Activated CD8-positive, alpha-beta T cell treated with anti-CD3 and anti-CD28 coated beads for 36 hours (primary cell): ENCODE measurements around the gene NANOS2. TPM values are rescaled to one million over a fixed set of nuclear protein-coding genes. Genes with fewer than 3 reads are reported as not detected.
A peak's percentile ranks its signal among the peaks of the same experiment; 100 is the strongest.

Experiments used
- ATAC-seq: fragments of 200-7000 bp; cut with Tn5 transposase; one replicate; pipeline ENCODE4 v1.10.0; 2021; ENCODE audit warnings: mild to moderate bottlenecking, moderate library complexity
- CTCF ChIA-PET: fragments of 350-600 bp; sonication (Branson Sonifier 250); formaldehyde crosslinking; loops from one replicate; lab custom pipeline; 2021; ENCODE audit warnings: antibody characterized with exemption; lab: Charles Lee
- POLR2A ChIA-PET: fragments of 350-600 bp; sonication (Branson Sonifier 250); formaldehyde crosslinking; loops from one replicate; lab custom pipeline; 2021; ENCODE audit warnings: antibody characterized with exemption; lab: Charles Lee
- DNase-seq: peaks from one replicate; pipeline ENCODE4 v3.0.0-alpha.2; 2020
- H3K27ac Mint-ChIP-seq: one replicate; pipeline ENCODE4 v1.8.0; 2021; ENCODE audit warnings: mild to moderate bottlenecking, mixed read lengths
- H3K27me3 Mint-ChIP-seq: one replicate; pipeline ENCODE4 v1.8.0; 2021; ENCODE audit warnings: mixed read lengths
- H3K36me3 Mint-ChIP-seq: one replicate; pipeline ENCODE4 v1.8.0; 2021; ENCODE audit warnings: low read depth, mixed read lengths
- H3K4me1 Mint-ChIP-seq: one replicate; pipeline ENCODE4 v1.8.0; 2021; ENCODE audit warnings: low read depth, mixed read lengths
- H3K4me3 Mint-ChIP-seq: one replicate; pipeline ENCODE4 v1.8.0; 2021; ENCODE audit warnings: mild to moderate bottlenecking, moderate library complexity, mixed read lengths
- H3K9me3 Mint-ChIP-seq: one replicate; pipeline ENCODE4 v1.8.0; 2021; ENCODE audit warnings: mixed read lengths
- CTCF ChIP-seq: fragments of 200-600 bp; IDR thresholded peaks from one replicate; pipeline ENCODE4 v1.8.0; 2022; ENCODE audit warnings: antibody characterized with exemption, mild to moderate bottlenecking
- intact Hi-C: fragments of 100-400 bp; cut with micrococcal nuclease; formaldehyde crosslinking; loops from one replicate; pipeline ENCODE4 v1.10.0; 2022
- total RNA-seq, 2 experiments: library from RNA; stranded (reverse); gene quantifications; one replicate each; pipeline ENCODE4 v1.2.3, GENCODE V29; 2021

Gene NANOS2
- total RNA-seq, 2 experiments from 2014 or later, result not detected

GRCh38 chr19:45906221-45906620 is 8.4 kb downstream of the NANOS2 start:
- Mint-ChIP-seq H3K9me3 (no peaks in the 10 kb centered on the region), H3K36me3 (no peaks in the 10 kb centered on the region), H3K27me3 (peaks cover 7% of the 10 kb centered on the region), H3K27ac (no peak overlapping the region), H3K4me3 (no peak overlapping the region), H3K4me1 (peaks cover 3% of the 10 kb centered on the region)
- ATAC-seq (no peak), DNase-seq (no peak)
- intact Hi-C loops, result no loop called here
- ChIA-PET POLR2A (no interaction called here), CTCF (no interaction called here)
- TF ChIP-seq CTCF, result no peak

GRCh38 chr19:45905011-45905410 is 9.6 kb downstream of the NANOS2 start:
- ChIA-PET POLR2A (no interaction called here), CTCF (interaction anchor here (0.8 kb wide), 1 partner anchor 10 kb away, joined by 3 read pairs; the partner anchor contains the start of gene NANOS2)
- peaks cover 11% of the 10 kb centered on the region for H3K4me1 Mint-ChIP-seq
- H3K4me3 Mint-ChIP-seq, result no peak overlapping the region
- H3K9me3 Mint-ChIP-seq, result no peaks in the 10 kb centered on the region
- no peak for TF ChIP-seq CTCF
- DNase-seq (no peak), ATAC-seq (no peak)
- intact Hi-C loops, result no loop called here
- peaks cover 4% of the 10 kb centered on the region for H3K36me3 Mint-ChIP-seq
- peaks cover 5% of the 10 kb centered on the region for H3K27me3 Mint-ChIP-seq
- H3K27ac Mint-ChIP-seq, result no peak overlapping the region

- intact Hi-C loops, result no loop called here
- ChIA-PET POLR2A (interaction anchor here (0.7 to 2.3 kb wide), 8 partner anchors 10 to 211 kb away, joined by 3 to 8 read pairs (median 4); partner anchors contain the start of genes FOXA3, IRF2BP1, QPCTL and SNRPD2), CTCF (interaction anchor here (0.7 to 2.4 kb wide), 14 partner anchors 9 to 362 kb away, joined by 3 to 14 read pairs (median 6); partner anchors contain the start of genes FOXA3, IRF2BP1, SIX5 and SYMPK)
- ATAC-seq (peak; percentile 90), DNase-seq (peak; percentile 98)
- Mint-ChIP-seq H3K9me3 (no peaks in the 10 kb centered on the region), H3K27me3 (no peaks in the 10 kb centered on the region), H3K4me1 (peaks cover 13% of the 10 kb centered on the region), H3K27ac (peak overlapping the region; percentile 76), H3K4me3 (peak overlapping the region; percentile 83), H3K36me3 (peaks cover 11% of the 10 kb centered on the region)
- no peak for TF ChIP-seq CTCF
Measured at GRCh38 chr19:45902651-45903625, 11.6 kb downstream of the NANOS2 start.

GRCh38 chr19:45901912-45902650 is 12.5 kb downstream of the NANOS2 start, which contains the start of gene MYPOP:
TSS of gene MYPOP (minus strand) at chr19:45902613. CDS start at chr19:45901773, 840 bp downstream.
- ChIA-PET CTCF (interaction anchor here (1.0 to 2.4 kb wide), 13 partner anchors 16 to 363 kb away, joined by 3 to 14 read pairs (median 6); partner anchors contain the start of genes FOXA3, IRF2BP1, SIX5 and SYMPK), POLR2A (interaction anchor here (0.9 to 2.3 kb wide), 6 partner anchors 9 to 42 kb away, joined by 3 to 8 read pairs (median 4); partner anchors contain the start of genes FOXA3, IRF2BP1 and SYMPK)
- peaks cover 11% of the 10 kb centered on the region for H3K36me3 Mint-ChIP-seq
- H3K9me3 Mint-ChIP-seq, result no peaks in the 10 kb centered on the region
- peak within 1 kb of the TSS; percentile 81 for H3K27ac Mint-ChIP-seq
- no peak for TF ChIP-seq CTCF
- H3K4me3 Mint-ChIP-seq, result peak within 1 kb of the TSS; percentile 83
- ATAC-seq (no peak), DNase-seq (peak; percentile 26)
- H3K27me3 Mint-ChIP-seq, result no peaks in the 10 kb centered on the region
- intact Hi-C loops, result no loop called here
- peaks cover 13% of the 10 kb centered on the region for H3K4me1 Mint-ChIP-seq
